Lower leg skin (tissue), 4 donors: ENCODE results near the gene CNTNAP5. TPM values are rescaled to one million over a fixed set of nuclear protein-coding genes. Genes with fewer than 3 reads are reported as not detected.

Experiments used
- DNase-seq, 2 donors: peaks; one replicate each; pipeline ENCODE4 v3.0.0-alpha.2; 2019; ENCODE audit warnings: low spot score in 2 of 2
- H3K4me3 ChIP-seq: fragments of 200-600 bp; sonication (generic); 2 replicates; pipeline ENCODE4 v1.5.1; 2017; ENCODE audit warnings: mild to moderate bottlenecking, low read depth; ENCODE audit not compliant: poor library complexity, severe bottlenecking
- POLR2A ChIP-seq, 2 donors: fragments of 450-650 bp; IDR thresholded peaks; one replicate each; pipeline ENCODE4 v1.6.1; 2016 to 2017; ENCODE audit warnings: antibody characterized with exemption in 2 of 2, mild to moderate bottlenecking in 1 of 2, moderate library complexity in 1 of 2
- WGBS, 2 donors: methylation state at CpG; one replicate each; pipeline ENCODE4 v1.1.5; 2018; 5-methylcytosine and 5-hydroxymethylcytosine counted together
- intact Hi-C: fragments of 100-400 bp; cut with DNase I; formaldehyde crosslinking; loops from one replicate; pipeline ENCODE4 v1.15.0; 2023; ENCODE audit warnings: low total_unique reads
- total RNA-seq, 4 donors: library from RNA; depleted of rRNA; stranded (reverse); fragments of >200 nt; gene quantifications; one replicate each; pipeline ENCODE4 v1.1.0, GENCODE V29; 2016
- TF ChIP-seq, protein P1 (sequence below), 3 donors: fragments of 450-650 bp; IDR thresholded peaks; one replicate each; pipeline ENCODE4 v1.5.1; 2016; ENCODE audit warnings: antibody characterized with exemption in 3 of 3, mild to moderate bottlenecking in 3 of 3, moderate library complexity in 2 of 3

CNTNAP5 gene
- total RNA-seq, 4 donors from 2014 or later, result not detected

DNA sequence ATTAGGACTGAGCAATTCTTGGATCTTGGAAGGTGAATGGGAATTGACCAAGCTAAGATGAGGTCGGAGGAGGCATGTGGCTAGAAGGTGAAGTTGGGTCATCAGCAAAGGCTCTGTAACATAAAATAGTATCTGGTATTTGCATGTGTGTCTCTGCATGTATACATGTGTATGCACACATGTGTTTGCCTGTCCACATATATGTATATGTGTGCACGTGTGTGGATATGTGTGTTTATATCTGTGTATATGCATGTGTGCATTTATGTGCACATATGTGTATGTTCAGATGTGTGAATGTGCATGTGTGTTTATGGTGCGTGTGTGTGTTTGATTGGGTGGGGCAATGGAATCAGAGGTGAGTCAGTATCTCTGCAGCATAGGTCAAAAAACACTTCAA lies 664.3 kb downstream of the CNTNAP5 start:
- no peak overlapping the region for H3K4me3 ChIP-seq
- intact Hi-C loops, result no loop called here
- TF ChIP-seq POLR2A (IDR thresholded peaks at IDR 0.05), result no peak
- TF ChIP-seq, protein P1, sequence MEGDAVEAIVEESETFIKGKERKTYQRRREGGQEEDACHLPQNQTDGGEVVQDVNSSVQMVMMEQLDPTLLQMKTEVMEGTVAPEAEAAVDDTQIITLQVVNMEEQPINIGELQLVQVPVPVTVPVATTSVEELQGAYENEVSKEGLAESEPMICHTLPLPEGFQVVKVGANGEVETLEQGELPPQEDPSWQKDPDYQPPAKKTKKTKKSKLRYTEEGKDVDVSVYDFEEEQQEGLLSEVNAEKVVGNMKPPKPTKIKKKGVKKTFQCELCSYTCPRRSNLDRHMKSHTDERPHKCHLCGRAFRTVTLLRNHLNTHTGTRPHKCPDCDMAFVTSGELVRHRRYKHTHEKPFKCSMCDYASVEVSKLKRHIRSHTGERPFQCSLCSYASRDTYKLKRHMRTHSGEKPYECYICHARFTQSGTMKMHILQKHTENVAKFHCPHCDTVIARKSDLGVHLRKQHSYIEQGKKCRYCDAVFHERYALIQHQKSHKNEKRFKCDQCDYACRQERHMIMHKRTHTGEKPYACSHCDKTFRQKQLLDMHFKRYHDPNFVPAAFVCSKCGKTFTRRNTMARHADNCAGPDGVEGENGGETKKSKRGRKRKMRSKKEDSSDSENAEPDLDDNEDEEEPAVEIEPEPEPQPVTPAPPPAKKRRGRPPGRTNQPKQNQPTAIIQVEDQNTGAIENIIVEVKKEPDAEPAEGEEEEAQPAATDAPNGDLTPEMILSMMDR (IDR thresholded peaks at IDR 0.05), result no peak
- no peak for DNase-seq
- 91 to 94% methylated on average over 3 of the region's 3 CpGs for WGBS, 2 donors

DNA sequence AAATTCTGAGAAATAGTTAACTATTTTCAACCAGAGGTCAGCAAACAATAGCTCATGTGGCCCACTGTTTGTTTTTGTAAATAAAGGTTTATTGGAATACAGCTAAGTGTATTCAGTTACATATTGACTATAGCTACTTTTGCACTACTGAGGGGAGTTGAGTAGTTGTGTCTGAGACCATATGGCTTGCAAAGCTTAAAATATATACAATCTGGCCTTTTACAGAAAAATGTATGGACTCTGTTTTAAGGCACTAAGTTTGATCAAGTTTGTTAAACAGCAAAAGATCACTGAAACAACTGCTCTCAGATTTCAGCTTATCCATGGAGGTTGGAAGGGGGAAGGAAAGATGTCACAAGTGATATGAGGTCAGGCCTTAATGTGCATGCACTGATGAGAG lies 667.1 kb downstream of the CNTNAP5 start:
- no peak overlapping the region for H3K4me3 ChIP-seq
- intact Hi-C loops, result loop anchor here (2.0 kb wide), 1 partner anchor 25 kb away; no protein-coding TSS in a partner anchor
- no peak for DNase-seq
- TF ChIP-seq POLR2A (IDR thresholded peaks at IDR 0.05), result no peak
- TF ChIP-seq, protein P1 (IDR thresholded peaks at IDR 0.05), result no peak

DNA sequence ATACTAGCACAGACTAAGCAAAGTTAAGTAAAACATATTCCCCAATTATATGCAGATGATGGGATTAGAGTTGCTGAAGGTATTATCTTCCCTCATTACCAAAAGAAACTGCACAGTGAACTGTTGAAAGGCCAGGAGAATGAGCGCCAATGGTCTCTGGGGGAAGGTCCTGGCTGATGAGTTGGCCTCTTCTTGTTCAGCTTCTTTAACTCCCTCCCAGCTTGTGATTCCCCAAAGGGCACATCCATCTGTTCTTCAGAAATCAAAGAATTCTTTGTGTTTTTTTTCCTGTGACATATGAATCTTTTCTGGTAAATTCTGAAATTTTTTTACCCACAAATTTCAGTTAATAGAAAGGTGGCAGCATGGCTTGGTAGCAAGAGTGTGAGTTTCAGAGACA lies 667.6 kb downstream of the CNTNAP5 start:
- TF ChIP-seq, protein P1 (IDR thresholded peaks at IDR 0.05), result no peak
- TF ChIP-seq POLR2A (IDR thresholded peaks at IDR 0.05), result no peak
- no peak for DNase-seq
- intact Hi-C loops, result loop anchor here (2.0 kb wide), 1 partner anchor 26 kb away; no protein-coding TSS in a partner anchor
- 78 to 88% methylated on average over 1 of the region's 1 CpG for WGBS, 2 donors
- H3K4me3 ChIP-seq, result no peak overlapping the region

DNA sequence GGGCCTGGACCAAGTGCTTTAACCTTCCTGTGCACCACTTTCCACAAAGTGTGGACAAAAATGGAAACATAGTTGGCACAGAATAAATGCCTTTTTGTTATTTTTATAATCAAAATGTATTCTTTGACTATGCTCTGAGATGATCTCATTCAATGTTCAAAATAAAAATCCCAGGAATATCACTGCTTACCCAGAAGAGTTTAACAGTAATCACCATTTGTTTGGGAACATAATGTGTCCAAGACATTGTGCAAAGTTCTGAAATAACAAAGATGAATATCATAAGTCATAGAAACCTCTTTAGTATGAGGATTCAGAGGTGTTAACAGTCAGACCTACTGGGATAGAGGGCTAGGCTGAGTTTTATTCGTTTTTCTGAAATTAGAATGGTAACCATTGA lies 668.1 kb downstream of the CNTNAP5 start:
- WGBS, 2 donors, result 43 to 66% methylated on average over 1 of the region's 1 CpG
- DNase-seq, result no peak
- intact Hi-C loops, result loop anchor here (2.0 kb wide), 1 partner anchor 26 kb away; no protein-coding TSS in a partner anchor
- TF ChIP-seq, protein P1 (IDR thresholded peaks at IDR 0.05), result no peak
- TF ChIP-seq POLR2A (IDR thresholded peaks at IDR 0.05), result no peak
- no peak overlapping the region for H3K4me3 ChIP-seq

DNA sequence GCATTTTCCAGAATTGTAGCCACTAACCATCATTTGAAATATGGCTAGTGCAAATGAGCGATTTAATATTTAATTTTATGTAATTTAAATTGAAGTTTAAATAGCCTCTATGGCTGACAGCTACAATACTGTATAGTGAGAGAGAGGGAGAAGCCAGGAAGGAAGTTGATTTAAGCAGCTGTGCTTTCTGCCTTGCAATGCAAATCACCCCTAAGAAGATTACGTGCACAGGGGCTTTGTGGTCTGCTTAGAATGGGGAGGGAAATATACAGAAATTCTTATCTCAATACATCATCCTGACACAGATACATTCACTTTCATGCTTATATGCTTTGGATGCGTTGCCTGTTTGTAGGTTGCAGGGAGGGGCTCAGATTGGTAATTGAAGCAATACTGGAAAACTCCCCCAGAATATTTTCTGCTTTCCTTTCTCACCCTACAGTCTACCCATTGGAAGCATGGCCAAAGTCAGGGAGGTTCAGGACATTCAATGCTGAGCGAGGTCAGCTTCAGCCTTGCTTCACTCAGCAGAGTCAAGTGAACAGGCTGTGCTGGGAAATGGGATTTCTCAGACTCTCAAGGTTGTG lies 674.0 kb downstream of the CNTNAP5 start:
- intact Hi-C loops, result no loop called here
- no peak for DNase-seq
- 69 to 74% methylated on average over 4 of the region's 4 CpGs for WGBS, 2 donors
- H3K4me3 ChIP-seq, result no peak overlapping the region
- TF ChIP-seq, protein P1 (IDR thresholded peaks at IDR 0.05), result no peak
- TF ChIP-seq POLR2A (IDR thresholded peaks at IDR 0.05), result no peak

DNA sequence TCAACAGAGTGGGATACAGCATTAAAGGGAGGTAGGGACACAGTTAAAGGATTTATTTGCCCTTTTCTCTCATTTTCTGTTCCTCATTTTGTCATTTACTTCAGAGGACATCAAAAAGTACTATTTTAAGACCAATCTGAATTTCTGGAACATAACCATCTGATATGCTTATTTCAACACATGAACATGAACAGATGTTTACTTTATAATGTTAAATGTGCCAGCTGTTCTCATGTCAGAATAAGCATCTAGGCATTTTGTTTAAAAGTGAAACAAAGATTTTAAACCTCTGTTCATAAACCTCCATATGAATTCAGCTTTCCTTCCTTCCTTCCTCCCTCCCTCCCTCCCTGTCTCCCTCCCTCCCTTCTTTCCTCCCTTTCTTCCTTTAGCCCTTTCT lies 677.7 kb downstream of the CNTNAP5 start:
- H3K4me3 ChIP-seq, result no peak overlapping the region
- no peak for TF ChIP-seq POLR2A (IDR thresholded peaks at IDR 0.05)
- TF ChIP-seq, protein P1 (IDR thresholded peaks at IDR 0.05), result no peak
- no peak for DNase-seq
- intact Hi-C loops, result no loop called here
